ENCODE measurements around the gene ZKSCAN1. TPM values are rescaled to one million over a fixed set of nuclear protein-coding genes. Genes with fewer than 3 reads are reported as not detected.

Gene ZKSCAN1
- total and polyA plus RNA-seq, 2 experiments from 2014 or later: 22.3 to 33.7 TPM

- Histone ChIP-seq H3K36me3 (peaks cover 53% of the 10 kb centered on the region), H3K27ac (no peak overlapping the region), H3K9me3 (ENCODE audit: low read depth) (no peaks in the 10 kb centered on the region), H3K4me3 (no peak overlapping the region), H3K27me3 (no peaks in the 10 kb centered on the region), H3K4me1 (ENCODE audit: low read depth) (peaks cover 2% of the 10 kb centered on the region)
- TF ChIP-seq, protein P1, sequence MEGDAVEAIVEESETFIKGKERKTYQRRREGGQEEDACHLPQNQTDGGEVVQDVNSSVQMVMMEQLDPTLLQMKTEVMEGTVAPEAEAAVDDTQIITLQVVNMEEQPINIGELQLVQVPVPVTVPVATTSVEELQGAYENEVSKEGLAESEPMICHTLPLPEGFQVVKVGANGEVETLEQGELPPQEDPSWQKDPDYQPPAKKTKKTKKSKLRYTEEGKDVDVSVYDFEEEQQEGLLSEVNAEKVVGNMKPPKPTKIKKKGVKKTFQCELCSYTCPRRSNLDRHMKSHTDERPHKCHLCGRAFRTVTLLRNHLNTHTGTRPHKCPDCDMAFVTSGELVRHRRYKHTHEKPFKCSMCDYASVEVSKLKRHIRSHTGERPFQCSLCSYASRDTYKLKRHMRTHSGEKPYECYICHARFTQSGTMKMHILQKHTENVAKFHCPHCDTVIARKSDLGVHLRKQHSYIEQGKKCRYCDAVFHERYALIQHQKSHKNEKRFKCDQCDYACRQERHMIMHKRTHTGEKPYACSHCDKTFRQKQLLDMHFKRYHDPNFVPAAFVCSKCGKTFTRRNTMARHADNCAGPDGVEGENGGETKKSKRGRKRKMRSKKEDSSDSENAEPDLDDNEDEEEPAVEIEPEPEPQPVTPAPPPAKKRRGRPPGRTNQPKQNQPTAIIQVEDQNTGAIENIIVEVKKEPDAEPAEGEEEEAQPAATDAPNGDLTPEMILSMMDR (IDR thresholded peaks at IDR 0.05; ENCODE audit: low read depth, low read length): no peak
- DNase-seq (ENCODE audit: low read depth in 1 of 2, low spot score in 1 of 2): no peak
These were observed 75.4 kb downstream of the ZKSCAN1 start for GRCh38 chr7:100090527-100091410.

Other genes with a start within 250 kb of the ZKSCAN1 start
- not detected in 2 replicates for gene CYP3A4, start 231.4 kb upstream of the ZKSCAN1 start, total RNA-seq
- gene CYP3A4, start 231.4 kb upstream of the ZKSCAN1 start, polyA plus RNA-seq: not detected in 2 replicates
- gene CYP3A43, start 187.6 kb upstream of the ZKSCAN1 start, total RNA-seq: 0.07 TPM in 1 of 2 replicates, not detected in the other
- 0.22 and 0.42 TPM in 2 replicates for gene CYP3A43, start 187.6 kb upstream of the ZKSCAN1 start, polyA plus RNA-seq
- not detected in 2 replicates for gene OR2AE1, start 138.6 kb upstream of the ZKSCAN1 start, total RNA-seq
- gene OR2AE1, start 138.6 kb upstream of the ZKSCAN1 start, polyA plus RNA-seq: not detected in 2 replicates
- gene TRIM4, start 96.1 kb upstream of the ZKSCAN1 start, total RNA-seq: 3.1 and 6.0 TPM in 2 replicates
- 4.0 and 4.2 TPM in 2 replicates for gene TRIM4, start 96.1 kb upstream of the ZKSCAN1 start, polyA plus RNA-seq
- gene GJC3, start 86.0 kb upstream of the ZKSCAN1 start, total RNA-seq: not detected in 2 replicates
- not detected in 2 replicates for gene GJC3, start 86.0 kb upstream of the ZKSCAN1 start, polyA plus RNA-seq
- 0.39 TPM in 1 of 2 replicates, not detected in the other for gene AZGP1, start 39.6 kb upstream of the ZKSCAN1 start, total RNA-seq
- gene AZGP1, start 39.6 kb upstream of the ZKSCAN1 start, polyA plus RNA-seq: not detected in 2 replicates
- 23.3 and 24.3 TPM in 2 replicates for gene ZSCAN21, start 34.2 kb downstream of the ZKSCAN1 start, total RNA-seq
- gene ZSCAN21, start 34.2 kb downstream of the ZKSCAN1 start, polyA plus RNA-seq: 11.3 and 22.5 TPM in 2 replicates
- 35.0 and 45.5 TPM in 2 replicates for gene ZNF3, start 66.1 kb downstream of the ZKSCAN1 start, total RNA-seq
- 37.2 and 53.6 TPM in 2 replicates for gene ZNF3, start 66.1 kb downstream of the ZKSCAN1 start, polyA plus RNA-seq
- 69.6 and 80.0 TPM in 2 replicates for gene COPS6, start 73.4 kb downstream of the ZKSCAN1 start, total RNA-seq
- gene COPS6, start 73.4 kb downstream of the ZKSCAN1 start, polyA plus RNA-seq: 277 and 315 TPM in 2 replicates
- gene MCM7, start 85.8 kb downstream of the ZKSCAN1 start, total RNA-seq: 68.9 and 88.3 TPM in 2 replicates
- gene MCM7, start 85.8 kb downstream of the ZKSCAN1 start, polyA plus RNA-seq: 77.2 and 105 TPM in 2 replicates
- gene AP4M1, start 86.0 kb downstream of the ZKSCAN1 start, total RNA-seq: 31.7 and 35.2 TPM in 2 replicates
- 15.8 and 29.3 TPM in 2 replicates for gene AP4M1, start 86.0 kb downstream of the ZKSCAN1 start, polyA plus RNA-seq
- gene TAF6, start 103.8 kb downstream of the ZKSCAN1 start, total RNA-seq: 104 and 163 TPM in 2 replicates
- gene TAF6, start 103.8 kb downstream of the ZKSCAN1 start, polyA plus RNA-seq: 99.4 and 112 TPM in 2 replicates
- gene CNPY4, start 104.0 kb downstream of the ZKSCAN1 start, total RNA-seq: 13.8 and 16.8 TPM in 2 replicates
- gene CNPY4, start 104.0 kb downstream of the ZKSCAN1 start, polyA plus RNA-seq: 18.4 and 18.9 TPM in 2 replicates
- 3.7 and 4.2 TPM in 2 replicates for gene MBLAC1, start 111.4 kb downstream of the ZKSCAN1 start, total RNA-seq
- gene MBLAC1, start 111.4 kb downstream of the ZKSCAN1 start, polyA plus RNA-seq: 4.3 and 5.1 TPM in 2 replicates
- gene LAMTOR4, start 133.3 kb downstream of the ZKSCAN1 start, total RNA-seq: 193 and 199 TPM in 2 replicates
- 258 and 280 TPM in 2 replicates for gene LAMTOR4, start 133.3 kb downstream of the ZKSCAN1 start, polyA plus RNA-seq
- 14.2 and 22.7 TPM in 2 replicates for gene TRAPPC14, start 143.1 kb downstream of the ZKSCAN1 start, total RNA-seq
- 10.4 and 25.0 TPM in 2 replicates for gene TRAPPC14, start 143.1 kb downstream of the ZKSCAN1 start, polyA plus RNA-seq
- 2.0 and 5.0 TPM in 2 replicates for gene GAL3ST4, start 153.0 kb downstream of the ZKSCAN1 start, total RNA-seq
- 3.8 and 5.0 TPM in 2 replicates for gene GAL3ST4, start 153.0 kb downstream of the ZKSCAN1 start, polyA plus RNA-seq
- 37.4 and 47.9 TPM in 2 replicates for gene GPC2, start 161.8 kb downstream of the ZKSCAN1 start, total RNA-seq
- gene GPC2, start 161.8 kb downstream of the ZKSCAN1 start, polyA plus RNA-seq: 29.8 and 32.1 TPM in 2 replicates
- 1.6 and 2.0 TPM in 2 replicates for gene STAG3, start 162.3 kb downstream of the ZKSCAN1 start, total RNA-seq
- 5.8 and 6.8 TPM in 2 replicates for gene STAG3, start 162.3 kb downstream of the ZKSCAN1 start, polyA plus RNA-seq
- gene PVRIG, start 204.4 kb downstream of the ZKSCAN1 start, total RNA-seq: 0.15 TPM in 1 of 2 replicates, not detected in the other
- gene PVRIG, start 204.4 kb downstream of the ZKSCAN1 start, polyA plus RNA-seq: 0.67 and 2.3 TPM in 2 replicates

Measured in cardiac muscle cell (in vitro differentiated cells and primary cell).